SK-N-SH (cell line): ENCODE results near the gene TMEM198. TPM values are rescaled to one million over a fixed set of nuclear protein-coding genes. Genes with fewer than 3 reads are reported as not detected.

Source experiments
- CHD2 ChIP-seq: fragments of 150-350 bp; IDR thresholded peaks from 2 replicates; pipeline ENCODE4 v1.6.1; 2018; ENCODE audit warnings: low read length; ENCODE audit not compliant: partially characterized antibody
- EP300 ChIP-seq, 2 experiments: IDR thresholded peaks; 2 replicates each; pipeline versions ENCODE4 v1.4.0 to v1.6.1; 2012; ENCODE audit warnings: borderline replicate concordance in 1 of 2, low read depth in 1 of 2, low read length in 1 of 2
- FOXJ3 ChIP-seq: sonication (generic); formaldehyde crosslinking; IDR thresholded peaks from 2 replicates; pipeline ENCODE4 v1.5.1; 2020; ENCODE audit warnings: mild to moderate bottlenecking, missing genetic modification reagents
- FOXM1 ChIP-seq: IDR thresholded peaks from 2 replicates; pipeline ENCODE4 v1.4.0; 2012; ENCODE audit warnings: low read depth, mild to moderate bottlenecking
- GABPA ChIP-seq: IDR thresholded peaks from 2 replicates; pipeline ENCODE4 v1.4.0; 2012; ENCODE audit warnings: low read depth, mild to moderate bottlenecking
- GATA2 ChIP-seq: sonication (generic); formaldehyde crosslinking; IDR thresholded peaks from 2 replicates; pipeline ENCODE4 v1.5.0; 2020; ENCODE audit warnings: mild to moderate bottlenecking, missing genetic modification reagents
- MEF2A ChIP-seq: IDR thresholded peaks from 2 replicates; pipeline ENCODE4 v1.4.0; 2012; ENCODE audit warnings: low read depth, borderline replicate concordance
- MXI1 ChIP-seq: IDR thresholded peaks from 2 replicates; pipeline ENCODE4 v1.6.1; 2012; ENCODE audit warnings: mild to moderate bottlenecking, low read depth, low read length, improper control_type of control experiment
- PBX3 ChIP-seq: IDR thresholded peaks from 2 replicates; pipeline ENCODE4; 2012
- RAD21 ChIP-seq: IDR thresholded peaks from 2 replicates; pipeline ENCODE4 v1.6.1; 2012; ENCODE audit warnings: mild to moderate bottlenecking, low read length
- RFX5 ChIP-seq: IDR thresholded peaks from 2 replicates; pipeline ENCODE4 v1.6.1; 2012; ENCODE audit warnings: mild to moderate bottlenecking, improper control_type of control experiment, low read length
- RXRA ChIP-seq: IDR thresholded peaks from 2 replicates; pipeline ENCODE4 v1.4.0; 2012; ENCODE audit warnings: low read depth, mild to moderate bottlenecking, borderline replicate concordance
- TEAD4 ChIP-seq: IDR thresholded peaks from 2 replicates; pipeline ENCODE4 v1.4.0; 2012; ENCODE audit warnings: mild to moderate bottlenecking, borderline replicate concordance; ENCODE audit not compliant: insufficient read depth
- USF1 ChIP-seq: IDR thresholded peaks from 2 replicates; pipeline ENCODE4 v1.4.0; 2012; ENCODE audit warnings: low read depth, borderline replicate concordance
- YY1 ChIP-seq: IDR thresholded peaks from 2 replicates; pipeline ENCODE4 v1.4.0; 2012; ENCODE audit warnings: low read depth, mild to moderate bottlenecking
- polyA plus RNA-seq, 3 experiments: library from polyadenylated mRNA; depleted of rRNA; stranded (reverse); fragments of >200 nt; gene quantifications; 2 replicates each; pipeline ENCODE4 v1.2.3, GENCODE V29; 2012
- TF ChIP-seq, protein P1 (sequence below): IDR thresholded peaks from 2 replicates; pipeline ENCODE4 v1.6.1; 2012; ENCODE audit warnings: mild to moderate bottlenecking, low read depth, low read length, moderate library complexity

The TMEM198 gene
- polyA plus RNA-seq, 1 of the 3 experiments (the other 2 are of a cell fraction): 4.7 TPM

- no peak for TF ChIP-seq PBX3
- peak in 1 of 2 experiments; percentile 55; a peak in 1 of 4 replicates for TF ChIP-seq EP300 (IDR thresholded peaks at IDR 0.05; ENCODE audit: borderline replicate concordance in 1 of 2, low read depth in 1 of 2, low read length in 1 of 2)
- no peak for TF ChIP-seq YY1
- TF ChIP-seq TEAD4: no peak
- no peak for TF ChIP-seq USF1
- no peak for TF ChIP-seq MEF2A
- peak; percentile 69 for TF ChIP-seq CHD2
- peak; percentile 87 for TF ChIP-seq GATA2 (CRISPR knock-in tag)
- TF ChIP-seq, protein P1, sequence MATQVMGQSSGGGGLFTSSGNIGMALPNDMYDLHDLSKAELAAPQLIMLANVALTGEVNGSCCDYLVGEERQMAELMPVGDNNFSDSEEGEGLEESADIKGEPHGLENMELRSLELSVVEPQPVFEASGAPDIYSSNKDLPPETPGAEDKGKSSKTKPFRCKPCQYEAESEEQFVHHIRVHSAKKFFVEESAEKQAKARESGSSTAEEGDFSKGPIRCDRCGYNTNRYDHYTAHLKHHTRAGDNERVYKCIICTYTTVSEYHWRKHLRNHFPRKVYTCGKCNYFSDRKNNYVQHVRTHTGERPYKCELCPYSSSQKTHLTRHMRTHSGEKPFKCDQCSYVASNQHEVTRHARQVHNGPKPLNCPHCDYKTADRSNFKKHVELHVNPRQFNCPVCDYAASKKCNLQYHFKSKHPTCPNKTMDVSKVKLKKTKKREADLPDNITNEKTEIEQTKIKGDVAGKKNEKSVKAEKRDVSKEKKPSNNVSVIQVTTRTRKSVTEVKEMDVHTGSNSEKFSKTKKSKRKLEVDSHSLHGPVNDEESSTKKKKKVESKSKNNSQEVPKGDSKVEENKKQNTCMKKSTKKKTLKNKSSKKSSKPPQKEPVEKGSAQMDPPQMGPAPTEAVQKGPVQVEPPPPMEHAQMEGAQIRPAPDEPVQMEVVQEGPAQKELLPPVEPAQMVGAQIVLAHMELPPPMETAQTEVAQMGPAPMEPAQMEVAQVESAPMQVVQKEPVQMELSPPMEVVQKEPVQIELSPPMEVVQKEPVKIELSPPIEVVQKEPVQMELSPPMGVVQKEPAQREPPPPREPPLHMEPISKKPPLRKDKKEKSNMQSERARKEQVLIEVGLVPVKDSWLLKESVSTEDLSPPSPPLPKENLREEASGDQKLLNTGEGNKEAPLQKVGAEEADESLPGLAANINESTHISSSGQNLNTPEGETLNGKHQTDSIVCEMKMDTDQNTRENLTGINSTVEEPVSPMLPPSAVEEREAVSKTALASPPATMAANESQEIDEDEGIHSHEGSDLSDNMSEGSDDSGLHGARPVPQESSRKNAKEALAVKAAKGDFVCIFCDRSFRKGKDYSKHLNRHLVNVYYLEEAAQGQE: no peak
- TF ChIP-seq RAD21: no peak; the same call in 1 of the 2 replicates
- no peak for TF ChIP-seq FOXM1
- 0 out of 2 replicates have a peak, but pooled peaks have one; percentile 46 for TF ChIP-seq FOXJ3 (CRISPR knock-in tag)
- 0 out of 2 replicates have a peak, but pooled peaks have one; percentile 17 for TF ChIP-seq MXI1
- TF ChIP-seq GABPA: peak; percentile 62; the same call in 1 of the 2 replicates
- TF ChIP-seq RFX5: no peak
- TF ChIP-seq RXRA: no peak
Measured at GRCh38 chr2:219571311-219572236, 27.7 kb downstream of the TMEM198 start, which contains the start of gene OBSL1 (continued).
